Lower lobe of right lung (tissue), 2 donors: ENCODE results near the gene C17orf113. TPM values are rescaled to one million over a fixed set of nuclear protein-coding genes. Genes with fewer than 3 reads are reported as not detected.

Source experiments
- ATAC-seq, 2 donors: fragments of 200-7000 bp; cut with Tn5 transposase; one replicate each; pipeline ENCODE4 v1.9.1; 2020 to 2022; ENCODE audit warnings: mild to moderate bottlenecking in 2 of 2, moderate library complexity in 2 of 2
- DNase-seq: peaks from one replicate; pipeline ENCODE4 v3.0.0-alpha.2; 2020
- H3K27ac ChIP-seq: fragments of 200-600 bp; one replicate; pipeline ENCODE4 v1.8.0; 2022
- H3K27me3 ChIP-seq: fragments of 200-600 bp; one replicate; pipeline ENCODE4 v1.8.0; 2022; ENCODE audit warnings: low read depth
- H3K36me3 ChIP-seq: fragments of 200-600 bp; one replicate; pipeline ENCODE4 v1.8.0; 2022; ENCODE audit warnings: mild to moderate bottlenecking
- H3K4me1 ChIP-seq: fragments of 200-600 bp; one replicate; pipeline ENCODE4 v1.8.0; 2022
- H3K4me3 ChIP-seq: fragments of 200-600 bp; one replicate; pipeline ENCODE4 v1.8.0; 2022; ENCODE audit warnings: mild to moderate bottlenecking
- H3K9me3 ChIP-seq: fragments of 200-600 bp; one replicate; pipeline ENCODE4 v1.8.0; 2022
- intact Hi-C: fragments of 100-400 bp; cut with DNase I; formaldehyde crosslinking; loops from one replicate; pipeline ENCODE4 v1.11.0; 2022
- total RNA-seq: library from RNA; stranded (reverse); fragmentation: NEBNext Ultra II Directional; extraction: Animal tissue kit (Norgen Biotek cat#: 25700); gene quantifications from one replicate; pipeline ENCODE4 v1.2.1, GENCODE V29; 2021
- TF ChIP-seq, protein P1 (sequence below): fragments of 200-600 bp; IDR thresholded peaks from one replicate; pipeline ENCODE4 v1.8.0; 2022; ENCODE audit warnings: antibody characterized with exemption, mild to moderate bottlenecking
- donor health status: DM: no; HTN: yes; CAD: no; lungs with severe emphysema.

C17orf113 gene
- total RNA-seq, 1 donor from 2014 or later, result 0.89 TPM

DNA sequence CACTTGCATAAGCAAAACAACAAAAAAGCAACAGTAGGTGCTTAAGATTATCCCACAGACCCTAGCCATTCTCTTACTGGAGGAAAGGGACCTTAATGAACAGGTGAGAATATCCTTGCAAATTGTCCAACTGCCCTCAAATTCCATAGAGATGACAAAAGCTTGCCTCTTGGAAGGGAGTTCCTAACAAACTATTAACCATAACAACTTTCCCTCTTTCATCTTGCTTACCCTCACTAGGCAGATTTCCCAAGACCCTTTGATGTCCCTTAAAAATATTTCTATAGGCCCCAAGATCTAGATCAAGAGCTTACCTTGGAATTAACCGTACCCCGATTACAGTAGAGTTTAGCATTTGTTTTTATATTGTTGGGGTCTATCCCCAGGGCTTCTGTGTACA lies 62.0 kb downstream of the C17orf113 start:
- no peak for ATAC-seq
- Histone ChIP-seq H3K9me3 (no peaks in the 10 kb centered on the region), H3K4me1 (no peaks in the 10 kb centered on the region), H3K4me3 (no peak overlapping the region), H3K27me3 (no peaks in the 10 kb centered on the region), H3K27ac (no peak overlapping the region), H3K36me3 (peaks cover 100% of the 10 kb centered on the region)
- TF ChIP-seq, protein P1, sequence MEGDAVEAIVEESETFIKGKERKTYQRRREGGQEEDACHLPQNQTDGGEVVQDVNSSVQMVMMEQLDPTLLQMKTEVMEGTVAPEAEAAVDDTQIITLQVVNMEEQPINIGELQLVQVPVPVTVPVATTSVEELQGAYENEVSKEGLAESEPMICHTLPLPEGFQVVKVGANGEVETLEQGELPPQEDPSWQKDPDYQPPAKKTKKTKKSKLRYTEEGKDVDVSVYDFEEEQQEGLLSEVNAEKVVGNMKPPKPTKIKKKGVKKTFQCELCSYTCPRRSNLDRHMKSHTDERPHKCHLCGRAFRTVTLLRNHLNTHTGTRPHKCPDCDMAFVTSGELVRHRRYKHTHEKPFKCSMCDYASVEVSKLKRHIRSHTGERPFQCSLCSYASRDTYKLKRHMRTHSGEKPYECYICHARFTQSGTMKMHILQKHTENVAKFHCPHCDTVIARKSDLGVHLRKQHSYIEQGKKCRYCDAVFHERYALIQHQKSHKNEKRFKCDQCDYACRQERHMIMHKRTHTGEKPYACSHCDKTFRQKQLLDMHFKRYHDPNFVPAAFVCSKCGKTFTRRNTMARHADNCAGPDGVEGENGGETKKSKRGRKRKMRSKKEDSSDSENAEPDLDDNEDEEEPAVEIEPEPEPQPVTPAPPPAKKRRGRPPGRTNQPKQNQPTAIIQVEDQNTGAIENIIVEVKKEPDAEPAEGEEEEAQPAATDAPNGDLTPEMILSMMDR, result no peak
- intact Hi-C loops, result no loop called here
- no peak for DNase-seq

Other genes with a start within 250 kb of the C17orf113 start
- gene P3H4, start 238.7 kb downstream of the C17orf113 start, total RNA-seq, result 9.2 TPM
- gene FKBP10, start 237.6 kb downstream of the C17orf113 start, total RNA-seq, result 27.4 TPM
- gene NT5C3B, start 214.4 kb downstream of the C17orf113 start, total RNA-seq, result 32.0 TPM
- gene KLHL10, start 212.8 kb downstream of the C17orf113 start, total RNA-seq, result 0.50 TPM
- 12.3 TPM for gene KLHL11, start 185.2 kb downstream of the C17orf113 start, total RNA-seq
- gene ACLY, start 131.7 kb downstream of the C17orf113 start, total RNA-seq, result 105 TPM
- 5.4 TPM for gene ODAD4, start 120.0 kb downstream of the C17orf113 start, total RNA-seq
- gene CNP, start 83.8 kb downstream of the C17orf113 start, total RNA-seq, result 46.3 TPM
- gene DNAJC7, start 33.2 kb downstream of the C17orf113 start, total RNA-seq, result 82.0 TPM
- gene NKIRAS2, start 30.5 kb downstream of the C17orf113 start, total RNA-seq, result 27.1 TPM
- 1.2 TPM for gene ZNF385C, start 47.9 kb upstream of the C17orf113 start, total RNA-seq
- 40.4 TPM for gene DHX58, start 62.1 kb upstream of the C17orf113 start, total RNA-seq
- gene KAT2A, start 70.8 kb upstream of the C17orf113 start, total RNA-seq, result 41.6 TPM
- not detected for gene HSPB9, start 72.2 kb upstream of the C17orf113 start, total RNA-seq
- gene RAB5C, start 104.4 kb upstream of the C17orf113 start, total RNA-seq, result 153 TPM
- gene KCNH4, start 130.5 kb upstream of the C17orf113 start, total RNA-seq, result 0.09 TPM
- not detected for gene HCRT, start 134.9 kb upstream of the C17orf113 start, total RNA-seq
- gene GHDC, start 143.9 kb upstream of the C17orf113 start, total RNA-seq, result 33.4 TPM
- 67.9 TPM for gene STAT5B, start 225.8 kb upstream of the C17orf113 start, total RNA-seq
- 53.3 TPM for gene STAT5A, start 237.9 kb upstream of the C17orf113 start, total RNA-seq